Astrocyte of the spinal cord (primary cell): ENCODE results near the gene CIP2A.

Experiments
- DNase-seq: peaks from one replicate; pipeline ENCODE4 v3.0.0; 2011; ENCODE audit warnings: low read depth, low spot score
- H3K4me3 ChIP-seq: 2 replicates; pipeline ENCODE4 v1.5.1; 2011; ENCODE audit warnings: low read depth, mild to moderate bottlenecking, low read length, moderate library complexity
- CTCF ChIP-seq: IDR thresholded peaks from 2 replicates; pipeline ENCODE4 v1.5.1; 2012; ENCODE audit warnings: low read depth, mild to moderate bottlenecking, low read length, inconsistent platforms
- in situ Hi-C: cut with HindIII; loops from 2 replicates; pipeline ENCODE4 v1.10.0; 2017; ENCODE audit warnings: low sequenced_read_pairs

Gene CIP2A

GRCh38 chr3:108500728-108501127, 88.5 kb downstream of the CIP2A start:
- H3K4me3 ChIP-seq, result no peak overlapping the region
- no peak for DNase-seq
- TF ChIP-seq CTCF, result no peak
- in situ Hi-C loops, result no loop called here
